ENCODE measurements around the gene NCOR1.
A peak's percentile ranks its signal among the peaks of the same experiment; 100 is the strongest.
"Not testable (repeated sequence)": the region's sequence is repeated elsewhere in the genome, so short reads cannot be mapped to it uniquely, and the experiment has no call there.

Gene NCOR1

DNA sequence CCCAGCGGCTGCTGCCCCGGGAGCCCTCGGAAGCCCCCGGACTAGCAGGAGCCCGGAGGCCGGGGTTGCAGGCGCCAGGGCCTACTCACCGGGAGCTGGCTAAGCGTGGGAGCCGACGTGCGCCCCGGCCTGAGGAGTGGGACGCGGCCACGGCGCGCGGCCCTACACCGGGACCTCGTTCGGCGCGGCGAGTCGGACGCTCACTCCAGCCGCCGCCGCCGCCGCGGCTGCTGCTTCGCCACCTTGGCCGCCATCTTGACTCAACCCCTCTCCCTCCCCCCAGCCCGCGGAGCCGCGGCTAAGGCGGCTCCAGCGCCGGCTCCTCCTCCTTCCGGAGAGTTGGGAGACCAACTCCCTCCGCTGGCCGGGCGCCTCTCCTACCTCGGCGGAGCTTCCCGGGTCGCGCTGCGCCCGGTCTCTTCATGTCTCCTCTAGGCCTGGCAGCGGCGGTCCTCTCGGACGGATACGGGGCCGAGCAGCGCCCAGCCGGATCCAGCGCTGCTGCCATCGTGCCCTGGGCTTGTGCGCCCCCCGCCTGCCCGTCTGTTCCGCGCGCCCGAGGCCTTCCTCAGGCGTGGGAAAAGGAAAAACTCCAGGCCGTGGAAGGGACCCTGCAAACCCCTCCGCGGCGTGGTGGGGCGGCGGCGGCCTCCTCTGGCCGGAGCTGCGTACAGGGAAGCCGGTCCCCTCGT is at the start of gene NCOR1:
TSS of gene NCOR1 (minus strand) at position 262 of the 692 bp plus-strand sequence. CDS start 20,965 bp downstream, outside the sequence.
- DNase-seq (ENCODE audit: low read depth), result peak; percentile 66

DNA sequence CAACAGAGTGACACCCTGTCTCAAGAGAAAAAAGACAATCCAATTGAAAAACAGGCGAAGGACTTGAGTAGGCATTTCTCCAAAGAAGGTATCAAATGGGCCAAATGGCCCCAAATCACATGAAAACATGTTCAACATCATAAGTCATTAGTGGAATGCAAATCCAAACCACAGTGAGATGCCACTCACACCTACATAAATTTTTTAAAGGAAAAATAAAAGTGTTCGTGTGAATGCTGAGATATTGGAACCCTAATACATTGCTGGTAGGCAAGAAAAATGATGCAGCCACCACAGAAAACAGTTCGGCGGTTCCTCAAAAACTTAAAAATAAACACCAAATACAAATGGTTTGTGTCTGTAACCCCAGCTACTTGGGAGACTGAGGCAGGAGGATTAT is 46.9 kb upstream of the NCOR1 start:
- no peak for DNase-seq (ENCODE audit: low read depth)

DNA sequence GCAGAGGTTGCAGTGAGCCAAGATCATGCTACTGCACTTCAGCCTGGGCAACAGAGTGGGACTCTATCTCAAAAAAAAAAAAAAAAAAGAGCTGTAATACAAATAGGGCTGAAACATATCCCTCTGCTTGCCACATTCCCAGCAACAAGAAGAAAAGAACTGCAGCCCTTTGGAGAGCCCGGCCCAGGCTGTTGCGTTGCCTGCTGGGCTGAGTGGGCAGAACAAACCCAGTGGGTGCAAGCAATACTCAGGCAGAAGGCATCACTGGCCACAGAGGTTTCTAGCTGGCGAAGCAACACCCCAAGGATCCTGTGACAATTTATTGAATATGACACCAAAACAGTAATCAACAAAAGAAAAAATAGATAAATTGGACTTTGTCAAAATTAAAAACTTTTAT is 45.7 kb upstream of the NCOR1 start:
- no peak for DNase-seq (ENCODE audit: low read depth)

DNA sequence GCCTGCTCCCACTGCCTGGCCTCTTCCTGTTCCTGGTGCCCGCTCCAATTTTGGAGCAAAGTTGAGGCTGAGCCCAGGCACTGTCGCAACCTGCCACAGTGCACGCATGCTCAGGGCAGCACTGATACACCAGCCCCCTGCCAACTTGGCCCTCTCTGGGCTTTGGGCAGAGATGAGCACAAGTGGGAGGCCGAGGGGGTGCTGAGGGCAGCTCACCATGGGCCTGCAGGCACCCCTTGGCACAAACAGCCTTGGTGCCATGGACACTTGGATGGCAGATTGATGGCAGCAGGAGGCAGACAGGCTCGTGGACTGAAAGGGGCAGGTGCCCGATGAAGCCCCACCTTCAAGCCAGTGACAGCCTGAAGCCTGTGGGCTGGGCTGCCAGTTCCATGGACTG is 44.6 kb upstream of the NCOR1 start:
- DNase-seq (ENCODE audit: low read depth), result no peak

DNA sequence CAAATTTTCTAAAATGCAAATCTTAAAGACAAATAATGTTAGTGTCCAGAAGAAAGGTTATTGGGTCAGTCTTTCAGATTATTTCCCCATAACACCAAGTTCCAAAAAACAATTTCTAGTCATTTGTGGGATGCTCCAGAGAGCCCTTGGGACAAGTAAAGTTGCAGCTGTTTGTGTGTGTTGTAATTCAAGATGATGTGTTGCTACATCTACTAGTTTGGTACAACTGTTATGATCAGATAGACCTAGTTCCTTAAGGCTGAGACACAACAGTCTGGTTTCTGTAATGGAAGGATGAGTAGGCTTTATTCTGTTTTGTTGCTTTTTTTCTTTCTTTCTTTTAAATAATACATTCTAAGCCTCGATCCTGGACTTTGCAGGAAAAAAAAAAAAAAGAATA is 43.6 kb upstream of the NCOR1 start:
- no peak for DNase-seq (ENCODE audit: low read depth)

DNA sequence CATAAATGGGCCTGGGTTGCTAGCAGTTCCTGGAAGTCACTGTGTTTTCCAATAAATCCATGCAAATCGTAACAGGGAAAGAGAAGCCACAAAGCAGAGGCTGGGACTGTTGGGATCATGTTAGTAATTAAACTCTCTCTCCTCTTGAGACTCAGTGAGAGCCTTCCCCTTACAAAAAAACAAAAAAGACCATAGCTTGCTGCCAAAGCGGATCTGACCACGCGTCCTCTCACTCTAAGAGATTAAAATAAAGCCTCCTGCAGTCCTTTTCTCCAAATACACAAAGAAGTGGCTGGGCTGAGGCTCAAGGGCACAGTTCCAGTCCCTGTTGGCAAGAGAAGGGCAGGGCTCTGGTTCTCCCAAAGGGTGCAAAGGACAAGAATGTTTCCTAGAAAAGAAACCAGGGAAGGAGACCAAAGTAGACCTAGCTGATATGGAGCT is 40.2 kb upstream of the NCOR1 start:
- DNase-seq (ENCODE audit: low read depth), result no peak

DNA sequence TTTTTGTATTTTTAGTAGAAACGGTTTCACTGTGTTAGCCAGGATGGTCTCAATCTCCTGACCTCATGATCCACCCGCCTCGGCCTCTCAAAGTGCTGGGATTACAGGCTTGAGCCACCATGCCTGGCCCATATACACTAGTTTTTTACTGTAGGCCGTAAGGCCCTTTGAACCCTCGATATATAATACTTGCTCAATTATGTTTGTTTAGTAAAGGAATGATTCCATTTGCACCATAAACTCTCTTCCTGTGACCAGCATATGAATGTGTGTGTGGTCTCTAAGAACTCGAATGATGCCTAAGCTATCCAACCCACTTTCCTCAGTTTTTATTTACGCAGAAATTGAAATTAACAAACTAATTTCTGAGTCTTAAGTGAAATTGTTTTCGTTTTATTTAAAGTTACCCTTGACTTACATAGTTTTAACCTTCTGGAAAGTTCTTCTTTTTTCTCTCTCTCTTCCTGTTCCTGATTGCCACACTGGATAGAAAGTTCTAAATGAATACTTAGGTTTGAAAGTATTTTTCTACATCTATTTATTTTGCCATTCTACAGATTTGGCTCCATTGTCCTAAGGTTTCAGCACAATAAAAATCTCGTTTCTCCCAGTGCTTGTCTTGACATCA is 39.6 kb upstream of the NCOR1 start:
- no peak for DNase-seq (ENCODE audit: low read depth)

DNA sequence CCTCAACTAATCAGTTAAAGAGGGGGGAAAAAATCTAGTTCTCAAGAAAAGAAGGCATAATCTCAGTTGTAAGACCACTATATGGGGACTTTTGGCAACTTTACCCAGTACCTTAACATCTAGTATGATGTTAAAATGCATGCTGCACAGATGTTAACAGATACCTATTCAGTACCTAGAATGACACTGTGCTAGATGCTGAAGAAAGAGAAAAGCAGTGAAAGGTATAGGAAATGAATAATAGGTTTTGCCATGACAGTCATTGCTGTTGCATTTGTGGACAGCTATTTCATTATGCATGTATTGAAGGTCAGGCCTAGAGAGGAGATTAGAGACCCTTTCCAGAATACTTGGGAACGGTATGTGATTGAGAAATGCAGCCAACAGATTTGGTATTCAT is 36.2 kb upstream of the NCOR1 start:
- DNase-seq (ENCODE audit: low read depth), result no peak

DNA sequence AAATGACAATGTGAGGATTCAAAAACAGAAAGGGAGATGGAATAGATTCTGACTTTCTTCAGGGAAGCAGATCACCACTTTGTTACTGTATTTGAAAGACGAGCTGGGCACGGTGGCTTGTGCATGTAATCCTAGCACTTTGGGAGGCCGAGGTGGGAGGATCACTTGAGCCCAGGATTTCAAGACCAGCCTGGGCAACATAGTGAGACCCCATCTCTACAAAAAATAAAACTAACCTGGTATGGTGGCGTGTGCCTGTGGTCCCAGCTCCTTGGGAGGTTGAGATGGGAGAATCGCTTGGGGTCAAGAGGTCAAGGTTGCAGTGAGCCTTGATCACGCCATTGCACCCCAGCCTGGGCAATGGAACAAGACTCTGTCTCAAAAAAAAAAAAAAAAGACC is 35.7 kb upstream of the NCOR1 start:
- DNase-seq (ENCODE audit: low read depth), result no peak

DNA sequence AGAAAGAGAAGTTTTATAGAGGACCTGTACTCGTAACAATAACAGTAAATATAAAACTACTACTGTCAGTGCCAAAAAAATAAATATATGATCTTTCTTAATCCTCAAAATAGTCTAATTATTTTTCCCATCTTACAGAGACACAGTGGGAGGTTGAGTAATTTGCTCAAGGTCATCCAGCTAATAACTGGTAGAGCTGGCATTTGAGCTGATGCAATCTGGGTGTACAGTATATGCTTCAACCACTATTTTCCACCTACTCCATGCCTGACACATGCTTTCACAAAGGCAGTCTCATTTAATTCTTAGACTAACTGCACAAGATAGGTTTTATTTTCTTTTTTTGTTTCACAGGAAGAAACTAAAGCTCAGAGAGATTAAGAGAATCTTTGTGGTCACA is 35.3 kb upstream of the NCOR1 start:
- no peak for DNase-seq (ENCODE audit: low read depth)

DNA sequence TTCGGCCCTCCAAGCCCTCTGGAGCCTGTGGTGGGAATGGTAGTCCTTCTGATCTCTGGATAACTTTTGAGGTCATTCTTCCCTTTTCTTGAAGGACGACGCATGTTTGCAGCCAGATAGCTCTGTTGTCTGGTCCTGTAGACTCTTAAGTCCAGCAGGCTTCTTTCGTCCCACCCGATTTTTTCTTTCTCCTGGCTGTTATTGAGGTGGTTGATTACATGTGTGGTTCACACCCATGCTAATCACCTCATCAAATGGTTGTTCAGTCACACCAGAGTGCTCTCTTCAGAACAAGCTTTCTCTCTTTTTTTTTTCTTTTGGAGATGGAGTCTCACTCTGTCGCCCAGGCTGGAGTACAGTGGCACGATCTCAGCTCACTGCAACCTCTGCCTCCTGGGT is 32.3 kb upstream of the NCOR1 start:
- DNase-seq (ENCODE audit: low read depth), result no peak

DNA sequence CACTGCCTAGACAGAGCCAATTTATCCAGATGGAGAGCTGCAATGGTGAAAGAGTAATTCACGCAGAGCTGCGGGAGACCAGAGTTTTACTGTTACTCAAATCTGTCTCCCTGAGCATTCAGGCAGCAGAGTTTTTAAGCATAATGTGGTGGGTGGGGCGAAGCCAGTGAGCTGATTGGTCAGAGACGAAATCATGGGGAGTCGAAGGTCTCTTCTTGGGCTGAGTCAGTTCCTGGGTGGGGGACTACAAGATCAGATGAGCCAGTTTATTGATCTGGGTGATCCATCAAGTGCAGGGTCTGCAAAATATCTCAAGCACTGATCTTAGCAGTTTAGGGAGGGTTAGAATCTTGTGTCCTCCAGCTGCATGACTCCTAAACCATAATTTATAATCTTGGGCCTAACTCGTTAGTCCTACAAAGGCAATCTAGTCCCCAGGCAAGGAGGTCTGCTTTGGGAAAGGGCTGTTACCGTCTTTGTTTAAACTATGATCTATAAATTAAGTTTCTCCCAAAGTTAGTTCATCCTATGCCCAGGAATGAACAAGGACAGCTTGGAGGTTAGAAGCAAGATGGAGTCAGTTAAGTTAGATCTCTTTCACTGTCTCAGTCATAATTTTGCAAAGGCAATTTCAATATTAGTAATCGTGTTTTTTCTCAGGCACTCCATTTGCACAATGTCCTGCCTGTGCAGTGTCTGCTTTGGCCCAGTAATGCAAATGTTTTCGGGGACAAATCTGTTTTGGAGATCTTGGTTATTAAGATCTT is 28.6 kb upstream of the NCOR1 start:
- DNase-seq (ENCODE audit: low read depth), result no peak

DNA sequence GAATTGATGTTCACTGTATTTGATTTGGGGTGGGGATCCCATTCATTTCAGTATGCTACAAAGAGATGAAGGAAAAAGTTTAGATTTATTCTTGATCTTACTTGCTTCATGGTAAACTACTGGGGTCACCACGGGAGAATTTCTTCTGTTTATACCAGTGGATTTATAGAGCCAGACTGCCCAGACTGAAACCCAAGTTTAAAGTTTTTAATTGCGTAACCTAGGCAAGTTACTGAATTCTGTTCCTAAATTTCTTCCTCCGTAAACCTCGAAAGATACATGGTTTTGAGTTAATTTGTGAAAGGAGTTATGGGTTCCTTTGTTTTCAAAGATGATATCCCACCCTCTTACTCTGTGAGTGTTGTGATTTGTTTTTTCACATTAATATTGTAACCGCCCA is 28.1 kb upstream of the NCOR1 start:
- no peak for DNase-seq (ENCODE audit: low read depth)

DNA sequence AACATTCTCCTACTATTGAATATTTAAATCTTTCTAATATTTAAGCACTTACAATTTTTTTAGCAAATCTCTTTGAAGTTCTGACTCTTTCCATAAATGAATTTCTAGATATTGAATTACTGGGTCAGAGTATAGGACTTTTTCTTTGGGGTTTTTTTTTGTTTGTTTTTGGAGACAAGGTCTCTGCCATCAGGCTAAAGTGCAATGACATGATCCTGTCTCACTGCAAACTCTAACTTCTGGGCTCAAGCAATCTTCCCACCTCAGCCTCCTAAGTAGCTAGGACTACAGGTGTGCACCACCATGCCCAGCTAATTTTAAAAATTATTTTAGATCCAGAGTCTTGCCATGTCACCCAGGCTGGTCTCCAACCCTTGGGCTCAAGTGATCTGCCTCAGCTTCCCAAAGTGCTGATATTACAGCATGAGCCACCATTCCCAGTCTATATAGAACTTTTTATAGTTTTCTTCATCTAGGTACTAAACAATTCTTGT is 26.6 kb upstream of the NCOR1 start:
- no peak for DNase-seq (ENCODE audit: low read depth)

DNA sequence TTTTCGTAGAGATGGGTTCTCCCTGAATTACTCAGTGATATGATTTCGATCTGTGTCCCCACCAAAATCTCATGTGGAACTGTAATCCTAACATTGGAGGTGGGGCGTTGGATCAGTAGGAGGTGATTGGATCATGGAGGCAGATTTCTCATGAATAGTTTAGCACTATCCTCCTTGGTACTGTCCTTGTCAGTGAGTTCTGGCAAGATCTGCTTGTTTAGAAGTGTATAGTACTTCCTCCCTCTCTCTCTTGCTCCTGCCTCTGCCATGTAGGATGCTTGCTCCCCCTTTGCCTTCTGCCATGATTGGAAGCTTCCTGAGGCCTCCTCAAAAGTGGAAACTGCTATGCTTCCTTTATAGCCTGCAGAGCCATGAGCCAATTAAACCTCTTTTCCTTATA is 24.6 kb upstream of the NCOR1 start:
- DNase-seq (ENCODE audit: low read depth), result no peak

DNA sequence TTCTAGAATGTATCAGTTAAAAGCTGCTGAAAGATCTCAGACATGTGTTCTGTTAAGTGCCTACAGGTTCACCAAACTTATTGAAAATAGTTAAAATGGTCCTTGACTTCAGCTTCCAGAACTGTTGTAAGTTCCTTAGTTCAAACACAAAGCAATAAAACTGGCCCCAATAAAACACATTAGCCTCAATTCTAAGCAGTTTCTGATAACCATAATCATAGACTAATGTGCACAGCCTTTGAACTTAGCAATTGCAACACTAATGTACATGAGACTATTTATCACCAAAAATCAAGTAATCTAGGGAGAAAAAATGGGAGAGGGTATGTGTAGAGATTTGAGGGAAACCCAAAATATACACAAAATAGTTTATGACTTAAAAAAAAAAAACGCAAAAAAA is 17.1 kb upstream of the NCOR1 start:
- no peak for DNase-seq (ENCODE audit: low read depth)

DNA sequence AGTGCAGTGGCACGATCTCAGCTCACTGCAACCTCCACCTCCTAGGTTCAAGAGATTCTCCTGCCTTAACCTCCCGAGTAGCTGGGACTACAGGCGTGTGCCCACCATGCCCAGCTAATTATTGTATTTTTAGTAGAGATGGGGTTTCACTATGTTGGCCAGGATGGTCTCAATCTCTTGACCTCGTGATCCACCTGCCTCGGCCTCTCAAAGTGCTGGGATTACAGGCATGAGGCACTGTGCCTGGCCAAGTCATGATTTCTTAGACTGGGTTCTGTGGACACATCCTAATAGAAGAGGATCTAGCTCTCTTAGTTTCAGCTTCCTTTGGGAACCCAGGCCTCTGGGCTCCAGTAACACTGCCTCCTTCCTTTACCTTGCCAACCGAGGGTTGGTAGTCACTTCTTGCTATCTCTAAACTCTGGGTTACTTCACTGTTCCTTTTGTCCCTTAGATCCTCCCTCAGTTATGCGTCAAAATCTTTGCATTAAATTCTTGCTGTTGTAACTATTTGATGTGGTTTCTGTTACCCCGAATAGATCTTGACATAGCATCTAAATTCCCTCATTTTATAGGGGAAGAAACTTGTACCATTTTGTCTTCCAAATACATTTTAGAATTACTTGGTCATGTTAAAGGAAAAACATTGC is 14.7 kb upstream of the NCOR1 start:
- not testable (repeated sequence) for DNase-seq (ENCODE audit: low read depth)

DNA sequence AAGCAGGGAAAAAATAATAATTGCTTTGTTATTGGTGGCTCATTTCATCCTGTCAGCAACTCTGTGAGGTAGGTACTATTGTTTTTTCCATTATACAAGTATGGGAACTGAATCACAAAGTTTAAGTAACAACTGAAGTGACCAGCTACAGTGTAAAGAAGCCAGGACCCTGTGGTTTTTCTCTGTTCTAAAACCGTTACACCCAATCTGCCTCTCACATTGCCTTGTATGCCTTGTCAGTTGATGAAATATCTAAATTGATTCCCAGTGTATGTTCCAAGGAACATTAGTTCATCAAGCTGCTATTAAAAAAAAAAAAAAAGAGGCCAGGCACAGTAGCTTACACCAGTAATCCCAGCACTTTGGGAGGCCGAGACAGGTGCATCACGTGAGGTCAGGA is 7.1 kb upstream of the NCOR1 start:
- DNase-seq (ENCODE audit: low read depth), result no peak

DNA sequence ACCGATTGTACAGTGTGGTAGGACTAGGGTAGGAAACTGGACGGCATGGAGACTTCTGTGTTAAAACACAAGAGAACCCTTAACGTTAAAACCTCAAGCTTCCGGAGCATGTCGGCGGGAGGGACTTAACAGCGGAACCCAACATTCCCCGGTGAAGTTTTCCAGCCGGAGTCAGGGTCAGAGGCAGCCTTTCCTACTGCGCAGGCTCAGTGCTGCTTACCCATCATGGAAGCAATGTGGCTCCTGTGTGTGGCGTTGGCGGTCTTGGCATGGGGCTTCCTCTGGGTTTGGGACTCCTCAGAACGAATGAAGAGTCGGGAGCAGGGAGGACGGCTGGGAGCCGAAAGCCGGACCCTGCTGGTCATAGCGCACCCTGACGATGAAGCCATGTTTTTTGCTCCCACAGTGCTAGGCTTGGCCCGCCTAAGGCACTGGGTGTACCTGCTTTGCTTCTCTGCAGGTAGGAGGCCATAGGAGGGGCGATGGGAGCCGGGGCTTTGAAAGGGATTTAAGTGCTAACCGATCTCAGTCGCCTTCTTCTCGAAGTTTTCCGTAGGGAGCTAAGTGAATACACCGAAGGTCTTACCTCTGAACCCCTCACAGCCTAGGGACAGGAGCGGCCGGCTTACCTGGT is 1.8 kb upstream of the NCOR1 start, which contains the start of gene PIGL:
TSS of gene PIGL (plus strand) at position 209 of the 634 bp plus-strand sequence. CDS start at position 226, 17 bp downstream.
- DNase-seq (ENCODE audit: low read depth), result peak; percentile 70

DNA sequence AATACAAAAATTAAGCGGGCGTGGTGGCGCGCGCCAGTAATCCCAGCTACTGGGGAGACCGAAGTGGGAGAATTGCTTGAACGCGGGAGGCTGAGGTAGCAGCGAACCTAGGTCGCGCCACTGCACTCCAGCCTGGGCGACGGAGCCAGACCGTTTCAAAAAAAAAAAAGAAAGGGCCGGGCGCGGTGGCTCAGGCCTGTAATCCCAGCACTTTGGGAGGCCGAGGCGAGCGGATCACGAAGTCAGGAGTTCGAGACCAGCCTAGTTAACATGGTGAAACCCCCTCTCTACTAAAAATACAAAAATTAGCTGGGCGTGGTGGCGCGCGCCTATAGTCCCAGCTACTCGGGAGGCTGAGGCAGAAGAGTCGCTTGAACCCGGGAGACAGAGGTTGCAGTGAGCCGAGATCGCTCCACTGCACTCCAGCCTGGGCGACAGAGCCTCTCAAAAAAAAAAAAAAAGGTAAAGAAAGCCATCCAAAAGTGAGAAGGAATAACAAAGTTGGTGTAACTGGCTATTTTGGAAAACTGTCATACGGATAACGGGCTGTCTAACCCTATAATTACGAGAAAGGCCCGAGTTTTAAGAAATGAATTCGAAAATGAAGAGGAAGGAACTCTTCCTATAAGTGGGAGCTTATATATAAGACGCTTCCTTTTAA is 1.1 kb upstream of the NCOR1 start:
- not testable (repeated sequence) for DNase-seq (ENCODE audit: low read depth)

DNA sequence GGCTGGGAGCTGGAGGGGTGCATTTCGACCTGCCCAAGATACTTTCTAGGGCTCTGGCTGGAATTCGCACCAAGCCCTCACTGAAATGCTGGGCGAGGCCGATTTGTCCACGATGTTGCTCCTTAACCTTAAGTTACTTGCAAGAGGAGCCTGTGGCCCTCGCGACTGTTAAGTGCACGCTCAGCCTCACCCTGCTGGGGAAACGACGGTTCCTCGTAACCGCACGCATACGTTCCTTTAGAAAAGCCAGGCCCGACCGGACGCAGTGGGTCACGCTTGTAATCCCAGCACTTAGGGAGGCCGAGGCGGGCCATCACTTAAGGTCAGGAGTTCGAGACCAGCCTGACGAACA is 607 bp upstream of the NCOR1 start:
- peak; percentile 13 for DNase-seq (ENCODE audit: low read depth)

DNA sequence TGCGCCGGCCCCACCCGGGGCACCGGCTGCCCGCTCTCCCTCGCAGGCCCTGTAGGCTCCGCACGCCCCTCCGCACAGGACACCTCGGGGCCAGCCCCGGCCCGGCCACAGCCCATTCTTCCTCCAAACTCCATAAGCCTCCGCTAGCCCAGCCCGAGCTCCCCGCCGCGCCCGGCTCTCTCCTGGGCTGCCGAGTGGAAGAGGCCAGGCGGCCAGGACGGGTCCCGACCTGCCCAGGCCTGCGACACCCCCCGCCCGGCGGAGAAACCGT is 397 bp downstream of the NCOR1 start:
- no peak for DNase-seq (ENCODE audit: low read depth)

Data from stimulated activated CD8-positive, alpha-beta memory T cell treated with anti-CD3 and anti-CD28 coated beads, Interleukin-15, amount 100 ng/mL, for 24 hours (primary cell).